Stimulated activated CD8-positive, alpha-beta memory T cell treated with anti-CD3 and anti-CD28 coated beads, Interleukin-2, amount 100 ng/mL, for 48 hours (primary cell): ENCODE results near the gene RNASE8.
A peak's percentile ranks its signal among the peaks of the same experiment; 100 is the strongest.

Experiments used
- DNase-seq, 2 donors: peaks; one replicate each; pipeline ENCODE4 v3.0.0-alpha.2; 2020; ENCODE audit warnings: low read depth in 2 of 2

The RNASE8 gene

GRCh38 chr14:21053184-21054122 is 4.2 kb upstream of the RNASE8 start:
- no peak for DNase-seq

- no peak for DNase-seq
Measured at GRCh38 chr14:21054123-21054767, 3.4 kb upstream of the RNASE8 start.

GRCh38 chr14:21054768-21055145 is 2.9 kb upstream of the RNASE8 start:
- DNase-seq = no peak

DNA sequence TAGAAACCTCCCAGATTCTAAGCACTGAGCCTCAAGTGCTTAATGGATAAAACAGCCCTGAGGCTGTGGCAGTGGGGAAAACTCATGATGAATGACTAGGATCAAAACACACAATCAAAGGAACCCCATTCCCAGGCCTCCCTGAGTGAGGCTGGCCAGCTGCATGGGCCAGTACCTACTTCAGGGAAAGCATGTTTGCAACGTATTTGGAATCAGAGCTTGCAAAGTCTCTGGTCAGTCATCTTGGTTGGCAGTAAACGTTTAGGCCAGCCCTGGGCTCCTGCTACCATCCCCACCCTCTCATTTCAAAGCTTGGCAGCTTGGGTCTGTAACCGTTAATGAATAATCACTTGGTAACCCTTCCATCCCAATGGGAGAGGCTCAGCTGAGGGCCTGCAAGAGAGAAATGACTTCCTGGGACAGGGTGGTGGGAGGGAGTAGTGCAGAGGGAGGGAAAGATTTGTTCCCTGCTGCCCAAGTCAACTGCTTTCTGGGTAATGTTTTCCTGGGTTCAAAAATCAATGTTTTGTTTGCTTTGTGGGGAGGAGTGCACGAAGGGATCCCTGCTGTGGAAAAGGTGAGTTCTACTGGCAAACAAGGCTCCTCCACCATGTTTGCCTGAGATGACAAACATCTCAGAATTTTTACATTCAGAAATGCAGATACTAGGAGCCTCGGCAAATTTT is 2.0 kb upstream of the RNASE8 start:
- DNase-seq = no peak

DNA sequence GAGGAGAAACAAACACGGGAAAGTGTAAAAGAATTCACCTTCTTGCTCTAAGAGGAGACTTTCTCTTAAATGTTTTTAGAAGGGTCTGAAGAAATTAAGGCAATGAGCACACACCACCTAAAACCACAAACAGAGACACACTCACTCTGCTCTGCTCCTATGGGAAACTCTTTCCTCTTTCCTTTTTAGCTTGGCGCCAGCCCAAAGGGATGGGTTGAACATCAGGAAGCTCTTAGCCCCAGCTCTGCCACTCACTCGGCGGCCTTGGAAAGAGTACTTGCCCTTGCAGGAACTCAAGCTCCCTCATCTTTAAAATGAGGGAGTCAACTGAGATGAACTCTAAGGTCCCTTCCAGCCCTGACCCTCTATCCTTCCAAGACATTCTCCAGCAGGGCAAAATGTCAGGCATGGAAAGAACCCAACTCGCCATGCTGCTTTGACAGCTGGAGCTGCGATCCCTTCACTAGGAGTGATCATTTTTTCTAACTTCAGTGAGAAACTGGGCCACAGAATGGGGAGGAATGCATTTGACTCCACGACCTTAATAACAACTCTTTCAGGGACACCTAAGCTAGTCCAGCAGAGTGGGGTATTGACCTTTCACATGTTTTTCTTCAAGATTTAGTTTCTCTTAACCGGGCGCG is 980 bp upstream of the RNASE8 start:
- DNase-seq = no peak

DNA sequence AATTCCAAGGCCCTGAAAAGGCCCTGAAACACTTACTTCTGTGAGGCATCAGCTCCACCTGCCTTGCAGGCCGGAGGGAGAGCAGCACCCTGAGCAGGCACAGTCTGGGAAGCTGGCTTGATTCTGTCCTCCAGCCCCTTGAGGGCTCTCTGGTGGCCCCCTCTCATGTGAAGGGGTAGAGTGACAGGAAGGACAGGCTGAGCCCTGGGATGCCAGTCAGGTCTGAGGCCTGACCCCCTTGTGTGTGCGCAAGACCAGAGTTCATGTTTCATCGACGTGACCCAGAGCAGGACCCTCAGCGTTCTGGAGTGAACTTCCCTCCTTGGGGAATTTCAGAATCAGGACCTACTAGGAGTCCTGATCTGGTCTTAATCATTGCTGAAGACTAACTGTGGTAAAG is 1.3 kb downstream of the RNASE8 start:
- DNase-seq = no peak

DNA sequence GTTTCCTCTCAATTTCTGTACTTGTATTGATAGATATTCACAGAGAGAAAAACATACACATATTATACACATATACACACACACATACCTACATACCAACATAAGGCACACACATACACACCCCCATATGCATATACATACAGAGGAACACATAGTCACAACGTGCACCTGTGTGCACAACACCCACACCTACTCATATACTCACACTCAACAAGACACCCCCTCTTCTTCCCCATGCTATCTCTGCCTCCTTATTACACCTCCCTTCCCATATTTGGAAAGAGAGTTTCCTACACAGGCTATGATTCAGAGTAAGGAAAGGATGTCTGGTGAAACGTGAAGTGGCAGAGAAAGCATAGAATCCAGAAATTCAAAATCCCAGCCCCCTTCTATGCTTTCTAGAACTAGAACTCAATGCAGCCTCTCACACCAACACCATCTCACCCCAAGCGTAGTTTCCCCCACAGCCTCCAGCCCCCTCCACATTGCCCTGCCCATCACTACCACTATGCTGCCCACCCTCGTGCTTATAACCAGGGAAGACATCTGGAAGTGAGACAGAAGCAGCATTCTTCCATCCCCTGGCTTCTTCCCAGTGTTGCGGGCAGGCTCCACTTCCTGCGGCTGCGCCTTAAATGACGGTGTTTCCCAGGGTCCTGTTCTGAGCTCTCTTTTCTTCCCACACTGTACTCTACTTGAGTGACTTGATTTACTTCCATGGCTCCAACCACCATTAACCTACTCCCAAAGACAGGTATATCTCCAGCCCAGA is 2.4 kb downstream of the RNASE8 start:
- DNase-seq = no peak

DNA sequence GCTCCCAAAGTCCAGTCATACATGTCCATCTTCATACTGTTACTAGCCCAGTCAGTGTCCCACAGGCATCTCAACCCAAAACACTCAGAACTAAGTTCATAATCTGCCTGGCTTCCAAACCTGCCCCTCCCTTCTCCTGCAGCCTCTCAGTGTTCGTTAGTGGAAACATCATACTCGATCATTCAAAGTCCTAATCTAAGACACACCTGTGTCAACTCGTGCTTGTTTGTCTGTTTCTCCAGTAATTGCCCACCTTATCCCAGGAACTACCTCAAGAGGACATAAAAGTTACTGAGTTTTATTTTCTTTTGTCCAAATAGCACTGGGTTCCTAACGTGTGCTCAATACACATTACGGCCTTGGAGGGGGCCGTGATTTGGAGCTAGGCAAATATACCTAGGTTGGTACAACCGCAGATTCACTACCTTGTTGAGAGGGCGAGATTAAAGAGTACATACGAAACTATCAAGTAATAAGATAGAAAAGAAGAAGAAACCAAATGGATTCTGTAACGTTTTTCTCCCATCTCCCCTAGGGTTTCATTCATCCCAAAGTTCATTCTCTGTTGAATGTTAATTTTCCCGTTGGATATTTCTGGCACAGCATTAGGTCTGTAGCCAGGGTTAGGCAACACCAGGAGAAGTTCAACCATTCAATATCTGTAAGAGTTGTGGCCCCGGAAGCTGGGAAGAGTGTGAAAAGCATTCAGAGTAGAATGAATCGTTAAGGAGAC is 3.2 kb downstream of the RNASE8 start:
- DNase-seq = no peak

- no peak for DNase-seq
Measured at GRCh38 chr14:21061347-21061668, 3.7 kb downstream of the RNASE8 start.

DNA sequence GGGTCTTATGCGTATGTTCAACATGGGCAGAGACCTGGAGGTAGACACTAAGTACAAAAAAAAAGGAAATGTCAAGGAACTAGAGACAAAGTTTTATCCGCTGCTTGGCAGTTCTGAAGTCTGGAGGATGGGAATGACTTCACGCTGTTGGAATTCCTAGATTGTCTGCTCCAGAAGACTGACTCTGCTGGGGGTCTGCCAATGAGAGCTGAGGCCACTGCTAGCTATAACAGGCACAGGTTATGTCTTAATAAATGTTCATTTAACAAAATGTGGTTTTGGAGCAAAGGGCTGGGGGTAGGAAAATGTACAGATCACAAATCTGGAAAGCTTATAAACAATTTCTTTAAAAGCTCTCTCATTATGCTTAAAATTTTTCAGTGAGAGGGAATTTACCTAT is 5.9 kb downstream of the RNASE8 start:
- no peak for DNase-seq

DNA sequence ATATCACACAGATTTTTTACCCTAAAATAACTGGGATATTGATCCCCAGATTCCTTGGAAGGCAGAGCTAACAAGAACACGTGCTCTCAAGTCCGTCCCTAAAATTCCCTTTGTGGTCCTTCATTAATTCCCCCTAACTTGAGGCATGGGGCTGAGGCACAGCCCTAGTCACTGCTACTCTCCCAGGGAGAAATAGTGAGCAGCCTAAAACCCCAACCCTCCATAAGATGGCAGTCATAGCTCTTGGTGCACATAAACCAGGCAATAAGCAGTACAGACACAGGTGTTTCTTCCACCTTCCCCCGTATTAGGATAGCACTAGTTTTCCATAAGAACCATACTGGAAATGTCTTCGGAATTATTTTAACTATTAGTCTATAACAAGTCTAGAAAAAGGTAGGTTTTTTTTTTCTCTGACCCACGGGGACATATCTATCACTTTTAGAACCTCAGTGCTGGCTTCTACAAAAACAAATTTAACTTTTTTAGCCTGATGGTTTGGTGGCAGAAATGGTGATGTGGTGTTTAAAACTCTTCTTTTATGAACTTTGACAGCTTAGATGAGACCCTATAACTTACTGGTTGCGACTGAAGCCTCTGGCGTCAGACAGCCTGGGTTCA is 9.4 kb downstream of the RNASE8 start:
- no peak for DNase-seq

DNA sequence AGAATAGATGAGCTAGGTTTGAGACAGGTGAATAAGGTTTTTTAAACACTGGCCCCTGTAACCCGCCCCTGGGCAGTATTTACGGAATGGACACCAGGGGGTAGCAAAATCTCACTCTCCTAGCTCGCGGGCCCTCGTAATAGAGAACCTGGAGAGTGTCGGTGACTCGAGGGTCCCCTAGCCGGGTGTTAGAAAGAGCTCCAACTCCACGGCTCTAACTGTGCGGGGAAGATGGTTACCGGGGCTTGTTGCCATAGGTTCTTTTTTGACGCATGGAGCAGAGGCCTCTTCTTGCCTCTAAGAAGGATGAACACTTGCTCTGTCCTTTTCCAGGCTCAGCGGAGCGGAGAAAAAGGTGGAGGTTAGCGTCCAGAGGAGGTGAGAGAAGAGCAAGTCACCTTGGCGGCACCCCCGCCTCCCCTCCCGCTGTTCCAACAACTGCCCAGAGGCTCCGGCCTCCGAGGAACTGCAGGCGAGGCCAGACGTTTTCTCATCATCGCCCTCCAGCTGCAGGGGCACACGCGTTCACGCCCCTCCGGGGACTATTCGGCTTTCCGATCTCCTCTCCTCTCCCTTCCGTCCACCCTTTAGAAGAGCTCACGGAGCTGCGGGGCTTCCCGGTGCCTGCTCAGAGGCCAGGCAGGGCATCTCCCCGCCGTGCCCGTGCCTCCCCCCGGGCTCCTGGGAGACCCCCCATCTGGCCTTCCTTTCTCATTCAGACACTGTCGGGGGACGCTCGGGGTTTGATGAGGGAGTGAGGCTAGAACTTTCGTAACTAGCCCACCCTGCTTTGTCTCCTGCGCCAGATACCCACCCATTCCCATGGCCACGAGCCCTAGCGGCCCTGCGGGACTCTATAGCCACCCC is 11.1 kb downstream of the RNASE8 start:
- no peak for DNase-seq

- no peak for DNase-seq
Measured at GRCh38 chr14:21069388-21070082, 11.9 kb downstream of the RNASE8 start.

DNA sequence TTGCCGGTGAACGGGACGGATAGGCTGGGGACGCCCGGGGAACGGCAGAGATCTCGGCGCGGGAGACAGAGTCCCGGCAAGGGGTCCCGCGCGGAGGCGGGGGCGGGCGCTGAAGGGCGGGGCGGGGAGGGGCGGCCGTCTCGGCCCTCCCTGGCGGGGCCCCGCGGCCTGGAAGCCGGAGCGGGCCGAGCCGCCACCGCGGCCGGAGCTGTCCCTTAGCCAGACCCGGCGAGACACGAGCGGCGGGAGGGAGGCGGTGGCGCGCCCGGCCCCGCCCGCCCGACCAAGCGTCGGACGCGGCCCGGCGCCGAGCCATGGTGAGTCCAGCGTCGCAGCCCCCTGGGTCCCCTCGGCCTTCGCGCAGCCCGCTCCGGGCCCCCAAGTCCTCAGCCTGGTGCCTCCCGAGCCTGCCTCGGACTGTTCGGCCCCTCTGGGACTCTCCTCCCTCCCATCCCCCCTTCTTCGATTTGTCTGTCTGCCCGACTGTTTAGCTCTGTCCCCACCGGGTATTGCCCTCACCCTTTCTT is 12.5 kb downstream of the RNASE8 start, which contains the start of gene ARHGEF40:
TSS of gene ARHGEF40 (plus strand) at position 222 of the 527 bp plus-strand sequence. CDS start at position 315, 93 bp downstream.
- no peak for DNase-seq

DNA sequence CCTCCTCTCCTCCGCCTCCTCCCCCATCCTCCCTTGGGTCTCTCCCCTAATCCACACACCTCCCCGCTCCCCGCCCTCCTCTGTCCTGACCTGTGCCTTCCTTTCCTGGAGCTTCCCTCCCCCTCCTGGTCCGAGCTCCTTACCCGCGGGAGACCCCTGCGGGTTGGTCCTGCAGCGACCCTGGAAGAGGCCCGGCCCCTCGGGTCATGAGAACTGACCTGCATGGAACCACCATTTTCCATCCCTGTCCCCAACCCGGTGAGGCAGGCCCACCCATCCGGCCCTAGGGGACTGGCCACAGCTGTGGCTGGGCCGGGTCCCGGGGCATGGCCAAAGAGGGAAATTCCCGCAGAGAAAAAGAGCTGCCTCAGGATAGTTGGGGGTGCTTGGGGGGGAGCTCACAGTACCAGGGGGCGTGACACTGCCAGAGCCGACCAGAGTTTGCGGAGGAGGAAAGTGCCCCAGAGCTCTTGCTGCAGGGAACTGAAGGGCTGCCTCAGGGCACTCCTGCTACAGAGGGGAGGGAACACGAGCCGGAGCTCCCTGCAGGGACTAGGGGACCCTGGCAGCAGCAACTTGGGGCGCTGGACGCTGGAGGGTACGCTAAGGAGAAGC is 13.1 kb downstream of the RNASE8 start:
- no peak for DNase-seq

DNA sequence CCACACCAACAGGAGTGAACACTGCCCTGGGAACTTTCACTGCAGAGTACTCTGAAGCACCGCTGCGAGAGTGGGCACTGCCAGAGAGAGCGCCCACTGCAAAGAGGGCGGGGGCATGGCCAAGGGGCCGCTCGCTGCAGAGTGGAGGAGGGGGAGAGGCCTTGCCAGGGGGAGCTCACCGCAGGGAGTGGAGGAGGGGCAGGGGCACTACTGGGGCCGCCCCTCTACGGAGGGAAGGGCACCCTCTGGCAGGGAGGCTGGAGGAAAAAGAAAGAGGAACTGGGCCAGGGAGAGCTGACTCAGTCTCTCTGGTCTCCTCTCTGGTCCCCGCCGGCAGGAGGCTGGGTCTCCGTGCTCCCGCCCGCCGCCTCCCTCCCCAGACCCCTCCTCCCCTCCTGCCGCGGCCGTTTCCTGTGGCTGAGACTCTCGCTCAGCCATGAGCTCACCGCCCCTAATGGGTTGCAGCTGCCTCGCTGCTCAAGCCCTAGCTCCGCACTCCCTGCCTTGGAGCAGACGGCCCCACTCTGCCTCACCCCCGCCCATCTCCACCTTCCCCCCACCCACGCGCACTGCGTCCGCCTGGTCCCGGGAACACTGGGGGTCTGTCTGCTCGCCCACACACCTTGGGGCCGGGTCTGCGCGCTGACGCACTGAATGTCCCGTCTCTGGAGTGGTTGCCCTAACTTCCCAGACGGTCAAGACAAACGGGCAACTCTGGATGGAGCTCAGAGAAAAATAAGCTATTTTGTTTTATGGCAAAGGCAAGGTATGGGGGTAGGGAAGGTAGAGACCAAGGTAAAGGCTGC is 13.8 kb downstream of the RNASE8 start:
- DNase-seq = peak; percentile 40 to 47

DNA sequence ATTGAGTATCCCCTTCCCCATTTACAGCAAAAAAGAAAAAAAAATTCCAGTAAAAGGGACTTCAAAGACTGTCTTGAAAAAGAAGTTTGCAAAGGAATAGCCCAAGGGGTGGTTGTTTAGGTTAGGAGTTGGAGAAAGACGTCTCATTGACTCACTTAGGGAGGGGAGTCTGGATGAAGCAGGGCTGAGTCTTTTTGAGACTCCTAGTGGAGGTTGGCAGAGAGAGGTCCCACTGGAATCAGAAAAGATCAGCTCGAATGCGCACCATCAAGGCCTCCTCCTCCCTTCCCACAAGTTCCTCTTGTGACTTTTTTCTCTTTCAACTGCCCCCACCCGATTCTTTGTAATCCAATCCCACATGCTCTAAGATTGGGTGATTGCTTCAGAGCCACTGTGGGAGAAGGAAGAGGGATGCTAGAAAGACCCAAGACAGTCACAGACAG is 14.4 kb downstream of the RNASE8 start:
- DNase-seq = no peak
